H1 (cell line): Measurements from ENCODE around the gene NCOA6. TPM values are rescaled to one million over a fixed set of nuclear protein-coding genes. Genes with fewer than 3 reads are reported as not detected.

Experiments
- BRCA1 ChIP-seq: IDR thresholded peaks from 2 replicates; pipeline ENCODE4 v1.6.1; 2012; ENCODE audit warnings: low read depth, low read length, improper control_type of control experiment
- CBX5 ChIP-seq: fragments of 300-800, 300-1000 bp; sonication (generic); IDR thresholded peaks from 2 replicates; pipeline ENCODE4 v1.7.1; 2016; ENCODE audit warnings: antibody characterized with exemption, low read length, low read depth
- EGR1 ChIP-seq: IDR thresholded peaks from 2 replicates; pipeline ENCODE4 v1.6.1; 2011; ENCODE audit warnings: low read depth, low read length, borderline replicate concordance
- NANOG ChIP-seq: IDR thresholded peaks from 2 replicates; pipeline ENCODE4 v1.6.1; 2011; ENCODE audit warnings: low read length, low read depth, mild to moderate bottlenecking, inconsistent platforms; ENCODE audit not compliant: insufficient read depth, poor library complexity, severe bottlenecking
- SIN3A ChIP-seq, 2 experiments: IDR thresholded peaks in 1 of 2; conservative IDR thresholded peaks in 1 of 2; 2 replicates each; pipeline ENCODE4 v1.6.1; 2011 to 2012; ENCODE audit warnings: low read length in 2 of 2, improper control_type of control experiment in 1 of 2, low read depth in 1 of 2, mild to moderate bottlenecking in 1 of 2
- polyA plus RNA-seq, 7 experiments: library from polyadenylated mRNA; depleted of rRNA in 3 of 7; stranded (reverse) in 5 of 7; unstranded in 2 of 7; fragments of >200 nt in 5 of 7; fragments of 200-250 nt in 2 of 7; gene quantifications; 1 replicate in 5 of 7; 2 replicates in 1 of 7; 4 replicates in 1 of 7; pipeline versions ENCODE4 v1.2.1 to v1.2.3, GENCODE V29; 2011 to 2013; ENCODE audit warnings: missing spikeins in 2 of 7, mixed read lengths in 2 of 7
- total RNA-seq: library from RNA; stranded (reverse); fragmentation: NEBNext Ultra II Directional; extraction: Animal tissue kit (Norgen Biotek cat#: 25700); gene quantifications from 2 replicates; pipeline ENCODE4 v1.2.1, GENCODE V29; 2021

Gene NCOA6
- total and polyA plus RNA-seq, 2 of the 8 experiments (the other 6 are each of a cell fraction or from before 2014, with no cell fraction given) = 9.0 to 9.5 TPM

GRCh38 chr20:34701405-34702085 is 123.9 kb downstream of the NCOA6 start (continued):
- TF ChIP-seq BRCA1 = no peak
- no peak for TF ChIP-seq EGR1
- no peak for TF ChIP-seq CBX5
- TF ChIP-seq NANOG = no peak
- no peak for TF ChIP-seq SIN3A (conservative IDR thresholded peaks at IDR 0.05 in 1 of 2, IDR thresholded peaks at IDR 0.05 in 1 of 2; ENCODE audit: low read depth in 1 of 2, low read length in 2 of 2)
